MM.1S (cell line): ENCODE data around the gene ZFX.
"Not testable (repeated sequence)": the region's sequence is repeated elsewhere in the genome, so short reads cannot be mapped to it uniquely, and the experiment has no call there.

Experiments
- DNase-seq: peaks from one replicate; pipeline ENCODE4 v3.0.0-alpha.2; 2015
- H2AFZ ChIP-seq: fragments of 300-600 bp; sonication (generic); 2 replicates; pipeline ENCODE4 v1.6.0; 2016; ENCODE audit warnings: antibody characterized with exemption, low read length
- H3F3A ChIP-seq: fragments of 300-600 bp; sonication (generic); 2 replicates; pipeline ENCODE4 v1.6.1; 2016; ENCODE audit warnings: mild to moderate bottlenecking, antibody characterized with exemption, low read length, moderate library complexity, mixed read lengths; ENCODE audit not compliant: insufficient read depth
- H3K27ac ChIP-seq: fragments of 300-600 bp; sonication (generic); 2 replicates; pipeline ENCODE4 v1.5.1; 2016; ENCODE audit warnings: mild to moderate bottlenecking, low read length
- H3K27me3 ChIP-seq: fragments of 300-600 bp; sonication (generic); replicated peaks from 2 replicates; pipeline ENCODE4 v1.6.0; 2016; ENCODE audit warnings: low read length; ENCODE audit not compliant: insufficient read depth
- H3K36me3 ChIP-seq: fragments of 300-600 bp; sonication (generic); replicated peaks from 2 replicates; pipeline ENCODE4 v1.6.1; 2016; ENCODE audit warnings: mild to moderate bottlenecking, low read length, mixed read lengths; ENCODE audit not compliant: insufficient read depth
- H3K4me1 ChIP-seq: fragments of 300-600 bp; sonication (generic); 2 replicates; pipeline ENCODE4 v1.6.1; 2016; ENCODE audit warnings: low read length, mixed read lengths
- H3K4me2 ChIP-seq: fragments of 300-600 bp; sonication (generic); 2 replicates; pipeline ENCODE4 v1.6.0; 2016; ENCODE audit warnings: low read depth, low read length
- H3K4me3 ChIP-seq: fragments of 300-600 bp; sonication (generic); 2 replicates; pipeline ENCODE4 v1.5.1; 2016; ENCODE audit warnings: low read length, mixed read lengths
- H3K79me2 ChIP-seq: fragments of 300-600 bp; sonication (generic); 2 replicates; pipeline ENCODE4 v1.6.1; 2016; ENCODE audit warnings: mixed run types, low read length, mixed read lengths
- H3K9ac ChIP-seq: fragments of 300-600 bp; sonication (generic); 2 replicates; pipeline ENCODE4 v1.6.1; 2016; ENCODE audit warnings: low read length, mixed read lengths
- H3K9me2 ChIP-seq: fragments of 300-600 bp; sonication (generic); replicated peaks from 2 replicates; pipeline ENCODE4 v1.6.1; 2016; ENCODE audit warnings: mild to moderate bottlenecking, low read length, mixed read lengths; ENCODE audit not compliant: insufficient read depth
- H3K9me3 ChIP-seq: fragments of 300-600 bp; sonication (generic); replicated peaks from 2 replicates; pipeline ENCODE4 v1.6.1; 2016; ENCODE audit warnings: mild to moderate bottlenecking, low read length, mixed read lengths; ENCODE audit not compliant: insufficient read depth
- H4K20me1 ChIP-seq: fragments of 300-600 bp; sonication (generic); 2 replicates; pipeline ENCODE4 v1.6.1; 2016; ENCODE audit warnings: mild to moderate bottlenecking, low read length, moderate library complexity, mixed read lengths; ENCODE audit not compliant: insufficient read depth
- EZH2 ChIP-seq: fragments of 300-600 bp; sonication (generic); optimal IDR thresholded peaks from 2 replicates; pipeline ENCODE3; 2017; ENCODE audit warnings: low read depth, mild to moderate bottlenecking, antibody characterized with exemption, low read length, mixed read lengths
- EZH2phosphoT487 ChIP-seq: fragments of 300-600 bp; sonication (generic); IDR thresholded peaks from 2 replicates; pipeline ENCODE4 v1.6.1; 2018; ENCODE audit warnings: antibody characterized with exemption, low read length
- TF ChIP-seq, protein P1 (sequence below): fragments of 300-600 bp; sonication (generic); IDR thresholded peaks from 2 replicates; pipeline ENCODE4 v1.5.1; 2016; ENCODE audit warnings: antibody characterized with exemption, low read length, mixed read lengths

The ZFX gene

DNA sequence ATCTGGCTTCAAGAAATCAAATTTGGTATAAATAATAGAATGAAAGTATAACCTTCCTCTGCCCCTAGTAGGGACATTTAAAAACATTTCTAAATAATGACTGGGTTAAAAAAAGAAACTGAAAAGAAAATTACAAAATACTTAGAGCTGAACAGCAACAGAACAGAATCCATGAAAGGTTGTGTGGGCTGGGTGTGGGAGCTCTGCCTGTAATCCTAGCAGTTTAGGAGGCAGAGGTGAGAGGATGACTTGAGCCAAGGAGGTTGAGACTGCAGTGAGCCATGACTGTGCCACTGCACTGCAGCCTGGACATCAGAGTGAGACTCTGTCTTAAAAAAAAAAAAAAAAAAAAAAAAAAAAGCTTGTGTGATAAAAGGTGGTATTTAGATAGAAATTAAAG, 12.3 kb upstream of the ZFX start:
- Histone ChIP-seq H3K79me2 (no peaks in the 10 kb centered on the region), H3K27me3 (no peaks in the 10 kb centered on the region), H3K9me3 (no peaks in the 10 kb centered on the region), H3K9me2 (no peaks in the 10 kb centered on the region), H3F3A (no peaks in the 10 kb centered on the region), H3K4me2 (no peak overlapping the region), H3K4me1 (no peaks in the 10 kb centered on the region), H3K9ac (no peak overlapping the region), H3K4me3 (no peak overlapping the region), H3K36me3 (no peaks in the 10 kb centered on the region), H3K27ac (no peak overlapping the region), H2AFZ (no peak overlapping the region), H4K20me1 (no peaks in the 10 kb centered on the region)
- TF ChIP-seq EZH2 (no peak), EZH2phosphoT487 (no peak)
- TF ChIP-seq, protein P1, sequence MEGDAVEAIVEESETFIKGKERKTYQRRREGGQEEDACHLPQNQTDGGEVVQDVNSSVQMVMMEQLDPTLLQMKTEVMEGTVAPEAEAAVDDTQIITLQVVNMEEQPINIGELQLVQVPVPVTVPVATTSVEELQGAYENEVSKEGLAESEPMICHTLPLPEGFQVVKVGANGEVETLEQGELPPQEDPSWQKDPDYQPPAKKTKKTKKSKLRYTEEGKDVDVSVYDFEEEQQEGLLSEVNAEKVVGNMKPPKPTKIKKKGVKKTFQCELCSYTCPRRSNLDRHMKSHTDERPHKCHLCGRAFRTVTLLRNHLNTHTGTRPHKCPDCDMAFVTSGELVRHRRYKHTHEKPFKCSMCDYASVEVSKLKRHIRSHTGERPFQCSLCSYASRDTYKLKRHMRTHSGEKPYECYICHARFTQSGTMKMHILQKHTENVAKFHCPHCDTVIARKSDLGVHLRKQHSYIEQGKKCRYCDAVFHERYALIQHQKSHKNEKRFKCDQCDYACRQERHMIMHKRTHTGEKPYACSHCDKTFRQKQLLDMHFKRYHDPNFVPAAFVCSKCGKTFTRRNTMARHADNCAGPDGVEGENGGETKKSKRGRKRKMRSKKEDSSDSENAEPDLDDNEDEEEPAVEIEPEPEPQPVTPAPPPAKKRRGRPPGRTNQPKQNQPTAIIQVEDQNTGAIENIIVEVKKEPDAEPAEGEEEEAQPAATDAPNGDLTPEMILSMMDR, result no peak
- DNase-seq, result no peak

DNA sequence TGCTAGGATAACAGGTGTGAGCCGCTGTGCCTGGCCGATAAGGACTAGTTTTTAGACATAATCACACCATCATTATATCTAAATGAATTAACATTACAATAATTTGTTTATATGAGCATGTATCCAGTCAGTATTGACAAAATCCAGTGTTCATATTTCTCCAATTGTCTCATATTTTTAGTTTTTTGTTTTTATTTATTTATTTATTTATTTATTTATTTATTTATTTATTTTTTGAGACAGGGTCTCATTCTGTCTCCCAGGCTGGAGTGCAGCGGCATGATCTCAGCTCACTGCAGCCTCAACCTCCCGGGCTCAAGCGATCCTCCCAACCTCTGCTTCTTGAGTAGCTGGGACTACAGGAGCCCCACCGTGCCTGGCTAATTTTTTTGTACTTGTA, 5.5 kb upstream of the ZFX start:
- H3K27ac ChIP-seq, H3K4me2 ChIP-seq, H3K9ac ChIP-seq, H3K79me2 ChIP-seq, H2AFZ ChIP-seq, H3K9me3 ChIP-seq, H3K9me2 ChIP-seq, H4K20me1 ChIP-seq, H3K36me3 ChIP-seq, H3K27me3 ChIP-seq, H3K4me3 ChIP-seq, DNase-seq: not testable (repeated sequence)
- peaks cover 16% of the 10 kb centered on the region; the same call in 1 of the 2 replicates for H3F3A ChIP-seq
- peaks cover 13% of the 10 kb centered on the region; the same call in 1 of the 2 replicates for H3K4me1 ChIP-seq

- H3F3A ChIP-seq, result peaks cover 16% of the 10 kb centered on the region; the same call in 1 of the 2 replicates
- no peaks in the 10 kb centered on the region for H3K36me3 ChIP-seq
- H3K4me2 ChIP-seq, result no peak overlapping the region
- peaks cover 13% of the 10 kb centered on the region; the same call in 1 of the 2 replicates for H3K4me1 ChIP-seq
- no peaks in the 10 kb centered on the region for H4K20me1 ChIP-seq
- no peak overlapping the region for H3K4me3 ChIP-seq
- H3K27ac ChIP-seq, result no peak overlapping the region
- no peaks in the 10 kb centered on the region for H3K9me2 ChIP-seq
- no peak overlapping the region for H2AFZ ChIP-seq
- H3K9me3 ChIP-seq, result no peaks in the 10 kb centered on the region
- TF ChIP-seq, protein P1, result no peak
- TF ChIP-seq EZH2, result no peak
- no peak for TF ChIP-seq EZH2phosphoT487
- no peaks in the 10 kb centered on the region for H3K27me3 ChIP-seq
- no peak for DNase-seq
- no peaks in the 10 kb centered on the region for H3K79me2 ChIP-seq
- no peak overlapping the region for H3K9ac ChIP-seq
Observed at GRCh38 chrX:24144528-24144927, 5.0 kb upstream of the ZFX start.

DNA sequence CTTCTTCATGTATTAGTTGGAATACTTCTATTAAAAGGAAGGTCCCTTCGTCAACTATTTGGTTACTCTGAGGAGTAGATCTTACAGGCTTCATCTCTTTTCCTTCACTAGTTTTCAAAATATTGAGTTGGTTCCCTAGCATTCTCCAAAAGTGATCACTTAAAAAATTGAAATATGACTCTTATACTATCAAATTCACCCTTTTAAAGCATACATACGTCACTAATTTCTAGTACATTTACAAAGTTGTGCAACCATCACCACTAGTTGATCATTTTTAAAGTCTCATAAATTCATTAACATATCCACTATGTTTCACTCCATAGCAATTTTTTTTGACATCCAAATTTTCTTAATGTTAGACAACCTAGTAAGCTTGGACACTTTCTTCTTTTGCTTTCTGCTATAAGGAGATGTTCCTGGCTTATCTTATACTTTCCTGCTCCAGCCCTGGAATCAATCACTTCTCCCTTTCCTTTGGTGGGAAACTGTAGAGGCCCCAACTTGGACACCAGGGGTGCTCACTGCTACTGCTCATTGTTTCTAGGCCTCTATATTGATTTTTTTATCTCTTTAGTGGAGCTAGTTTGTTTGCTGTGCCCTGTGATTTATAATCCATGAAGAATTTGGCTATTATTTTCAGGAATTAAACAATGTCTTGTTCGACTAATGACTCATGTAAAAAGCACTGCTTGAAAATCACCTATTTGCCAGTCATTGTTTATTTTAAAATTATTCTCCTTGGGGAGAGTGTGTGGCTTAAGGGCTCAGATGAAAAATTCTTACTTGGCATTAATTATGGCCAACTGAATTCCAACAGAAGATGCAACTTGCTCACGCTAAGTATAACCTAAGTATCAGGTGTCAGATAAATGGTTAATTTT, 4.0 kb upstream of the ZFX start:
- peaks cover 18% of the 10 kb centered on the region; the same call in 1 of the 2 replicates for H3F3A ChIP-seq
- no peak overlapping the region for H2AFZ ChIP-seq
- H3K36me3 ChIP-seq, result no peaks in the 10 kb centered on the region
- no peak overlapping the region for H3K4me3 ChIP-seq
- peaks cover 13% of the 10 kb centered on the region; the same call in 1 of the 2 replicates for H3K4me1 ChIP-seq
- H3K9me3 ChIP-seq, result no peaks in the 10 kb centered on the region
- H3K27ac ChIP-seq, result no peak overlapping the region
- no peak for DNase-seq
- no peaks in the 10 kb centered on the region for H4K20me1 ChIP-seq
- H3K79me2 ChIP-seq, result peaks cover 2% of the 10 kb centered on the region
- TF ChIP-seq, protein P1, result no peak
- TF ChIP-seq EZH2, result no peak
- H3K27me3 ChIP-seq, result no peaks in the 10 kb centered on the region
- H3K9ac ChIP-seq, result no peak overlapping the region
- H3K9me2 ChIP-seq, result no peaks in the 10 kb centered on the region
- H3K4me2 ChIP-seq, result no peak overlapping the region
